NCI-H748 (cell line): ENCODE measurements around the gene GRIN3A.
"Not testable (repeated sequence)": the region's sequence is repeated elsewhere in the genome, so short reads cannot be mapped to it uniquely, and the experiment has no call there.

Source experiments
- DNase-seq: peaks from one replicate; lab custom pipeline; 2025; ENCODE audit not compliant: unreplicated experiment; lab: John Stamatoyannopoulos, UW

GRIN3A gene

DNA sequence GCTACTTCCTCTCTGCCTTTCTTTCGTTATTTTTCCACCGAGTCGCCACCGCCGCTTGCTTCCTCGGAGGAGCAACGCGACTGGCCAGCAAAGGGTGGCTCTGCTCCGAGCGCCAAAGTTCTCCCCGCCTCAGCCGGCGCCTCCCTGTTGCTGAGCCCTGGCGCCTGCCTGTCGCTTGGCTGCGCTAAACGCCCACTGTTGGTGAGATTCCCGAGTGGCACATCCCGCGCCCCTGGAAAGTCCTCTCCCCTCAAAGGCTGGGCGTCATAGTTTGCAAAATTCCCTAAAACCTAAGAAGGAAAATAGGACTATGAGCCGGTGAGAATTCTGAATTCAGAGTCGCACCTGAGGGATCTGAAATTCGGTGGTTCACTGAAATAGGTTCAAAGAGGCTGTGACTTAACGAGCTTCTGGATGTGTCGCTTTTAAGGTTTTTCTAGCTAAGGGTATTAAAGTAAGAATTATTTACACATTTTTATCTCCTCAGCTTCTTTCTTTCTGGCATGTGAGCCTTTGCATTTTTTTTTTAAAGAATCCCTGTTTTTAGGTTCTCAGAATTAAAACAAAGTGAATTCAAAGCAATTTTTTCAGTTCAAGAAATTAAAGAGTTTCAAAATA, at the start of gene GRIN3A:
Gene GRIN3A (minus strand): TSS at position 82 of the 618 bp plus-strand sequence. CDS start 668 bp downstream, outside the sequence.
- peak; percentile 90 for DNase-seq

DNA sequence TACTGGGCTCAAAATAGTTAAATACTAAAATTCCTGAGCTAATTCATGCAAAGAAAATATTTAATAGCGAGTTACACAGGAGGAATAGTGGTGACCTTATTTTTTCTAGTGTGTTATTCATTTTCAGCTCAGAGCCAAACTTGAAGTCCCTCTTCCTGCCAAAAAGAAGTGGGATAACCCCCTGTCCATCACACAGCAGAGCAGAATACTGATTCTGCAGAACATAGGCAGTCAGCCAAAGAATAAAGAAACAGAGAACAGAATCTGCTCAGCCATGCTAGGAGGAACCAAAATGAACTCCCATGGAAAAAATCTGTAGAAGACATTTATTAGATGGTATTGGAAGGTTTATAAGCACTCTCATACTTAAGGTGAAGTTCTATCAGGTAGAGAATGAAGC, 49.4 kb upstream of the GRIN3A start:
- no peak for DNase-seq

DNA sequence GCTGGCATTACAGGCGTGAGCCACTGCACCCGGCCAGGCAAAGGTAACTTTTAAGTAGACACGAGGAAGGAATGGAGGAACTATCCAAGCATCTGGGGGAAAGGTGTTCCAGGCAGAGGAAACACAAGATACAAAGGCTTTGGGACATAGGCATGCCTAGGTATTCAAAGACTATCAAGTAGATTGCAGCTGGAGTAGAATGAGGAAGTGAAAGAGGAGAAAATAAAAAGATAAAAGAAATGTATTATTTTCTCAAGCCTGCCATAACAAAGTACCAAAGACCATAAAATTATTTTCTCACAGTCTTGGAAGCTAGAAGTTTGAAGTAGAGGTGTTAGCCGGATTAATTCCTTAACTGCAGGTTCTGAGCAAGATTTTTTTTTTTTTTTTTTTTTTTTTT, 39.9 kb upstream of the GRIN3A start:
- DNase-seq = no peak

DNA sequence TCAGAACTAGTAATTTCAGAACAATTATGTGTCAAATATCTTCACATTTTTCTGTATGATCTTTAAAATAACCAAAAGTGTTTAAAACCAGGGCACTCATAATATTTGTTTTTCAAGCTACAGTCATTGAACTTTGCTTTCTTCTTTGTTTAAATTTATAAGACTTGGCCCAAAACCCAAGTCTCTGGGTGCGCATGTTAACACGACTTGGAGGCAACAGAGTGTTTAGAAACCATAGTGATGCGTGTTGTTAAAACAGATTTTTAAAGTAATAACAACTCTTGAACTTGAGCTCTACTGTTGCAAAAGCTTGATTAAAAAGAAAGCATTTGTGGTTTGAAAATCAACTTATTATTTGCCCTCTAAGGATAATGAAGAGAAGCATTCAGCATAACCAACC, 26.0 kb upstream of the GRIN3A start:
- no peak for DNase-seq

DNA sequence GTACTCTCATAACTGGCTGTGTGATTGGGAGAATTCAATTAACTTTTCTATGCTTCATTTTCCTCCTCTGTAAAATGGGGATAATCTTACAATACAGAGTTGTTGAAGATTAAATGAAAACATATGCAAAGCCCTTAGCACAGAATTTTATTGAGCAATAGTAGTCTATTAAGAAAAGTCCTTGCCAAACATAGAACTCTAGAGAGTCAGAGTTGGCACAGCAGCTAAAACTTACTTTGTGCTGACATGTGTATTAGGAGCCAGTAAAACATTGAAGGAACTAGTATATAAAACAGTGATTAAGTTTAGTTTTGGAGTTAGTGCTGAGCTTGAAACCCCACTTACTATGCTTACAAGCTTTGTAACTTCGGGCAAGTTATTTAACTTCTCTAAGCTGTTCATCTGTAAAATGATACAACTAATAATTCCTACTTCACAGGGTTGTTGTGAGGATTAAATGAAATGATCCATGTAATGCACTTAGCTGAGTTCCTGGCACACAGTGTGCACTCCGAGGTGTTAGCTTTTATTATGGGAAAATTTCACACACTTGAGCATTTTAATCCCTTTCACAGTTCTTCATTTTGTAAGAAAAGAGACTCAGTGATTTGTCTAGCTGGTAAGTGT, 20.0 kb upstream of the GRIN3A start:
- DNase-seq = no peak

DNA sequence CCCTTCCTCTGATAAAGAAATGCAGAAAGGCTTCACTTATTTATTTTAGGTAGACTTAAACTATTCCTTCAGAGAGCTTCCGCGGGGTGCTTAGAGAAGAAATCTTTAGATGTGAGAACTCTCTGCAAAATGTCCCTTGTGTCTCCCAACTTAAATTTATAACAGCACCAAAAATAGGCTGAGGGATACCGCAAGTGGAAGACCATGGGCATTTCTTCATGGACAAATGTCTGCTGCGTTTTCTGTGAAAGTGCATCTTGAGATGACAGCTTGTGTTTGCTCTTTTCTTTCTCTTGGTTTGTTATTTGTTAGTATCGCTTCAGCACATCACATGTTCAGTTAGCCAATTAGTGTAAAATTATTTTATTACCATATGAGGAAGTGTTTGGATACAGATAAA, 15.3 kb upstream of the GRIN3A start:
- DNase-seq = no peak

DNA sequence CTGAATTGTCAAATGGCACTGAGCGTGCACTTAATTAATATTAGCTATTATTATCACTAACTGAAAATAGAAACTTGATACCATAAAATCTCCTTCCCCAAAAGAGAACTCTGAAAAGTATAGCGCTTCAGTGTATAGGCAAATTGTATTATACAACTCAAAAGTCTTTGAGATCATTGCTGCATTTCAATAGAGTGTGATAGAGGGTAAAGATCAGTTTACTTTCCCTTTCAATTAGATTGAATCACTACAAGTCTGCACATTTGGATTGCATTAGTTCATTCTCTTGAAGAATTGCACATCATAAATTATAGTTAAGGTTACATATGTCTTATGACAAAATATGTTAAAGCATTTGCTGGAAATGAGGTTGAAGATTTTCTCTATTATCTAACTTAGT, 13.4 kb upstream of the GRIN3A start:
- no peak for DNase-seq

DNA sequence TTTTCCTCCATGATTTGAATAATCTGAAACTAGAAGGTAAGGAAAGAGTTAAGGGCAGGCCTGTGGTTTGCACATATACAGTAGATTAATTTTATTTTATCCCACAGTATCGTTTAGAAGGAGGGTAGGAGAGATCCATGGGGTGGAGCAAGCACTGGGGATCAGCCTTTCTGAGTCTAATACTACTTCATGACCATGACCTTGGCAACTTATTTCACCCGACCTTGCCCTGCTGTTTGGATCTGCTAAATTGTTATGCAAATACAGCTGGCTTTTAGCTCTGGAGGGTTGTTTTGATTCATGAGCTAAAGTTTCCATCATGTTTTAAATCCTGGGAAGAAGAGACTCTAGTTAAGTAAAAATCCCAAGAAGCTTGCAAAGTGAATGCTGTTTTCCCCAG, 864 bp upstream of the GRIN3A start:
- DNase-seq = peak; percentile 34

DNA sequence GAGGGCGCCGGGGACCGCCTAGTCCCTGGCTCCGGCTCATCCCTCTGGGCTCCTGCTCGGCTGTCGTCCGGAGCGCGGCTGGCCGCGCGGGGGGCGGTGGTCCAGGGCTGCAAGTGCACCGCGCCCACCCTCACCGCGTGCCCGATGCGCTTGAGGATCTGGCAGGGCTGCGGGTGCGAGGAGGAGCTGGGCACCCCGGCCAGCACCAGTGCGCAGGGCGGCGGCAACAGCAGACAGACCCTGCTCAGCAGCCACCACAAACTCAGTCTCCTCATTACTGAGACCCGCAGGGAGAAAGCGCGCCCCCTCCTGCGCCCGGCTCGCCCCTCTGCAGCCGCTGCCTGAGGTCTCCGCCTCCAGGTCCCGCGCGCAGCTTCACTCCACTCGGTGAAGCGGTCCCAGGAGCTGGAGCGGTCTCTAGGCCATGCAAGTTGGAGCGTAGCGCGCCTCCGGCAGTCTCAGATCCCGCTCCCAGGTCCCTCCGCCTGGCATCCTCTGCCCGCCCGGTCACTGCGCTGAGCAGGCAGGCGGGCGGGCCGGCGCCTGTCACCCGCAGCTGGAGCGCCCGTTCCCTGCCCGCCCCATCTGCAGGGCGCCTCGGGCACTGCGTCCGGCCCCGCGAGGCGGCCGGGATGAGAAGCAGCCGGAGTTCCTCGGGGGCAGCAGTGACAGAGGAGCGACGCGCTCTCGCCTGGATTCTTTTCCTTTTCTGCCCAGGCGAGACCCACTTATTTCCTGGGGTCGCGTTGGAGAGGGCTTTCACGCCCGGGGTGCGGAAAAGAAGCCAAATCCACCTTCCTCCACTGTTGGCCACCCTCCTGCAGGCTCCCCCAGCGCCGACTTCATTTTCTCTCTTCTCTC, 512 bp downstream of the GRIN3A start:
- DNase-seq = peak; percentile 84

DNA sequence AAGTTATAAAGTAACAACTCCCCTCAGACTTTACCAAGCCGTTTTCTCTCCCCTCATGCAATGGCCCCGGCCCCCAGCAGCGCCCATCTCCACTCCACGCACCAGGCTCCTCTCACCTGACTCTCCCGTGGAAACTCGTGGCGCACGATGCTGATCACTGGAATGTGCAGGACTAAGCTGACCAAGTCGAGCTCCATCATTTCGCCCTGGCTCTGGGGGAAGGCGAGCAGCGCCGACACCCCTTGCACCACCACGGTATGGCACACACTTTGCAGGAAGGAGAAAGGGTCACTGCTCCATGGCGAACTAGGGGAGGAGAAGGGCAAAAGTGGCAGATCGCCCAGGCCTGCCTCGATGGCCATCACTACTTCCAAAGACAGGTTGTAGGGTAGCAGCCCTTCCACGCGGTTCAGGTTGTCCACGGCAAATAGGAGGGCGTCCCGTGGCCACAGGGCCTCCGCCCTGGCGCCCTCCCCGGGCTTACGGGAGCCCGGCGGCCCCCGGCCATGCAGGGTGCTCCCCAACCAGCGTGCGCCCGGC, 1.2 kb downstream of the GRIN3A start:
- DNase-seq = peak; percentile 66

DNA sequence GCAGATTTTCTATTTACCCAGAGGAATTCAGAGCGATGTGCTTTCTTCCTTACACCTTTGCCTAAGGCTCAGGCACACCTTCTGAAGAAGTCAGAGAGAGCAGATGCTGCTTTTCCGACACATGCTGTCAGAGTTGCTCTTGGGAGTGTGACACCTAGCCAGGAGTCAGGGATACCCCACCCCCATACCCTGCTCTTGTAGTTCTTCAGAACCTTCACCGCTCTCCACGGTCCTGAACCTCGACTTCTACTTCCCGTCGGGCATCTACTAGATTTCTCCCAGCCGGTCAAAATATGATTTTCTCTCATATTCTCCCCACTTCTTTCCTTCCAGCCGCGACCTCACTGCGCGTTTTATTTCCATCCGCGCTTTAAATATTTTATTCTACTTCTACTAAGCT, 1.7 kb downstream of the GRIN3A start:
- DNase-seq = peak; percentile 49

DNA sequence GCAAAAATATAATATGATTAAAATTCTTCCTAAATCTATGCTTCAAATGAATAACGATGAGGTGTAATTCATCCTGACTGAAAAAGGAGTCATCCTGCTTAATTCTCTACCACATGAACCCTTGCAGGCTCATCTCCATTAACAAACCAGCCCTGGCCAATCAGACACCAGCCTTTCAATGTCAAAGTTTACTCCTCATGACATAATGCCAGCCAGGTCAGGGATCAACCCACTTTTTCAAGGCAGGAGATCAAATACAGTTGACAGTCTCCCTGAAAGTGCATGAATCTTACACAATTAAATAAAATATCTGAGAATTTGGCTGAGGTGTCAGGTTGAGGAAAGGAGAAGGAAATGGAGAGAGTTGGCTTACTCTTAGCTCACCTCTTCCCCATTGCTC, 7.0 kb downstream of the GRIN3A start:
- DNase-seq = no peak

DNA sequence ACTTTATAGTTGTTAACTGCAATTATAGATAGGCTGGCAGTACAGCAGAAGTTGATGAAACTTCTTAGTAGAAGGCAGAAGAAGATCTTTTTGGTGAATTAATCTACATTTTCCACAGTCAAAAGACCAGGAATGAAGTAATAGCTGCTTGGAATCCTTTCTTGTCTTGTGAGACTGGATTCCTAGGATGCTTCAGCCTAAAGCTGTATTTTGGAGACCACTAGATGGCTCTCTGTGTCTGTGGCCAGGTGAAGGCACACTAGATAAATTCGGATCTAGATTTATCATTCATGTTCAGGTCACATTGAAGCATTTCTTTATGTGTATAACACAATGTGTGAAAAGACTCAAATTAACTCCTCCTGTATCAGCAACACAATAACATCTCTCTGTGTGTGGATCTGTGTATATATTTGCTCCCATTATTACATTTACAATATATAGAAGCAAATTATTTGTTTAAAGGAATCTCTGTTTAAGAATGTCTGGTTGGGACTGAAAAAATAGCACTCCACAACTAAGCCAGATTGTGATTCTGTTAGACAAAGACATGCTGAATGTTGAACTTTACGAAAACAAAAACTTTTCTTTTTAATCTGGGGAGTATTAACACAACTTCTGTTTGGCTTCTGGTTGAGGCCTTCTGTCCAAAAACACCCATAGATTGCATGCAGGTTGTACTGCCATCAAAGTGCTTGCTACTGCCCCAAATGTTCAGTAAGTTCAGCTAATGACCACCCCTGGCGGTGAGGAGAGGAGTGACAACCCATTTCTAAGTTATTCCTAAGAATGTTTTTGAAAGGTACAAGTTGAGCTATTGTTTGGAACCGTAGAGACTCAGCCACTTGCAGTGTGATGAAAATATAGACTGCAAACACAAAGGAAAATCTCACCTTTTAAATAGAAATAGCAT, 10.6 kb downstream of the GRIN3A start:
- peak; percentile 69 for DNase-seq

DNA sequence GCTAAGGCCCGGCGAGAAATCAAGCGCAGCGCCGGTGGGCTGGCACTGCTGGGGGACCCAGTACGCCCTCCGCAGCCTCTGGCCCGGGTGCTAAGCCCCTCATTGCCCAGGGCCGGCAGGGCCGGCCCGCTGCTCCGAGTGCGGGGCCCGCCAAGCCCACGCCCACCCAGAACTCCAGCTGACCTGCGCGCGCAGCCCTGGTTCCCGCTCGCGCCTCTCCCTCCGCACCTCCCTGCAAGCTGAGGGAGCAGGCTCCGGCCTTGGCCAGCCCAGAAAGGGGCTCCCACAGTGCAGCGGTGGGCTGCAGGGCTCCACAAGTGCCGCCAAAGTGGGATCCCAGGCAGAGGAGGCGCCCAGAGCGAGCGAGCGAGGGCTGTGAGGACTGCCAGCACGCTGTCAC, 14.2 kb downstream of the GRIN3A start:
- DNase-seq = not testable (repeated sequence)

DNA sequence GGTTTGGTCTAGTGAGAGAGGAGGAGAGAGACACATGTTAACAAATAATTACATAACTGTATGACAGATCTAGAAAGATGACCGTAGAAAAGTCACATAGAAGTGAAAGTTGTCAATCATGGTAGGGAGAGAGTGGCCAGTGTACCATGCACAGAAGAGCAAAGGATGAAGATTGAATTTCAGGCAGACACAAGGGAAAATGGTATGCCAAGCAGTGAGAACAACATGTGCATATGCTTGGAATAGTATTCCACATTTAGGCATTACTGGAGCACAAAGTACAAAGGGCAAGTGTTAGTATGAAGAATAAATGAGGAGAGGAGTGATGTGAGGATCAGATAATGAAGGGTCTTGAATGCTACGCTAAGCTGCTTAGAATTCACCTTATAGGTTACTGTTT, 20.3 kb downstream of the GRIN3A start:
- DNase-seq = no peak

DNA sequence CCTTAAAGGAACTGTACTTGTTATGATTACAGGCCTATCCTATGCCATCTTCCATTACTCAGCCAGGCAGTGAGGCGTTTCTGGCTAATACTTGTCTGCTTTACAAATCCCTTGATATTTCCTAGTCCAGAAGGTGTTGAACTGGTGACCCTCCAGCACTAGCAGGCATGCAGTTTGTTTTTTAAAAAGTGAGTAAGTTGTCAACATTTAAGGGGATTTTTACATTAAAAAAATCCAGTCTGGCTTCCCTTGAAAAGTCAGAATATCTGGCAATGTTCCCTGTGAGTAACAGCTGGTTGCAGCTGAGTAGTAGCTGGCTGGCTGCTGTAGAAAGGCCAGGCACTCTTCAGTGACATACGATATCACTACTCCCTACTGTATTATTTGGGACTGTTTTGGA, 21.8 kb downstream of the GRIN3A start:
- DNase-seq = peak; percentile 22

DNA sequence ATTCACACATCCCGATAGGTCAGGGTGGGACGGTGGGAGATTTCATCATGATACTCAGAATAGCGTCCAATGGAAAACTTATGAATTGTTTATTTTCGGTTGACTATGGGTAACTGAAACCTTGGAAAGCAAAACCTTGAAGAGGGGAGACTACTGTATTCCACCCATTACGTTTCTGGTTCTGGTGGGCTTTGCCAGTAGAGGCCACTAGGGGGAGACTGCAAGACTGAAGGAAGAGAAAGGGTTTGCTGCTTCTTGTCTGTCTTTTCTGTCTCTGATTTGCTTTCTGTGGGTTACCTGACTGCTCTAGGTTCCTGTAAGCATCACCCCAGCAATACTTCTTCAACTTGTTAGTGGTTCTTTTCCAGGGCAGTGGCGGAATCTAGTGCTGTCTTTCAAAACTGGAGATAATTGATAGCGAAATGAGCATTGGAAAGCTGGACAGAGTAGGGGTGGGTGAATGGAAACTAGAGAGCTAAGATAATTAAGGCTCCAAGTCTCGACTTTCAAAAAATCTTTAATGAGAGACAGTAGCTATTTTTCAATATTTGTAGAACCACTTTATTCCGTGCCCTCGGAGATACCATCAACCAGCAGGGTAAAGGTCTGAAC, 27.0 kb downstream of the GRIN3A start:
- peak; percentile 20 for DNase-seq

DNA sequence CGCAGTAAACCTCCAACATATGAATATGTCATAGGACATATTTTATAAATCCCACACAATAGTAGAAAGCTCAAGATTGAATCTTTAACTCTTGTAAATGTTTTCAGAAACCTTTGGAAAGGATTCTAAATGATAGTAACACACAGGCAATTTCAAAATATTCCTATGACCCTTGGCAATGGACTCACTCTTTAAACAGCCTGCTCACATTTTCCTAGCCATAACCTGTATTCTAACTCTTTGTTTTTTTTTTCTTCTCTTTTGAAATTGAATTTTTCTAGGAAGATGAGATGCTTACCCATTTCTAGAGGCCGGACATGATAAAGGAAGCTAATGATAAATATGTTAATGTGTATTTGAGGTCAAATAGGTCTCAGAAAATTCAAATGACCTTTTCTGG, 29.6 kb downstream of the GRIN3A start:
- DNase-seq = no peak

DNA sequence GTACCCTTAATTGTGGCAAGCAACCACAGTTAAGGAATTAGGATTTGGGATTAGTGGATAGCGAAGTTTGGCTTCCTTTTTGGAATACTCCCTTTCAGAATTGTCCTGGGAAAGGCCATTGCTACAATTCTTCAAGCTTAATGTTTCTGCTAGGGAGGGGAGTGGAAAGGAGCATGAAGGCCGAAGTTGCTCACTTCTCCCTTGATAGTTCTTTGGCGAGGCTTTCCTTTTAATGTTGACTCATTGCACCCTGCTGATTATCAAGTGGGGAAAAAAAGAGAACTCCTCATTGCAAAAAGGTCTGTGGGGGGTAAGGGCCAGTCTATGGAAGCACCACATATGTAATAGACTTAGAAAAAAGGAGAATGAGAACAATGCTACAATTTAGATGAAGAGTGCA, 30.7 kb downstream of the GRIN3A start:
- no peak for DNase-seq

DNA sequence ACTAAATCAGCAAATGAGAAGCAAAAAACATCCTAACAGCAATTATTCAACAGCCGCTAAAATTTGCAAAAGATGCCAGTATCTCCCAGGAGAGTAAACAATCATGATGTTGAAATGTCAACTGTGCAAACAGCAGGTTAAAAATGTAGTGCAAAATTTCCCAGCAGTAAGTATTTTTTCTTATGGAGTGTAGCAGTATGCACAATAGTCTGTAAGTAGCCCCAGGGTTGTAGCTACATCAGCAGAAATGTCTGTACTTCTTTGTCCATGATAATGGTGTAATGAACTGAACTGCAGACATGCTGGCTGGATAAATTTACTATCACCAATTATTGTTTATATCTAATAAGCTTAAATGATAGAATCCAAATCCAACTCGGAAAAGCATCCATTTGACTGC, 31.4 kb downstream of the GRIN3A start:
- DNase-seq = no peak
